DMS79 treated with DMSO at 0.1 percent for 48 hours (cell line): Measurements from ENCODE around the gene CEACAM1.
"Not testable (repeated sequence)": the region's sequence is repeated elsewhere in the genome, so short reads cannot be mapped to it uniquely, and the experiment has no call there.

Experiments used
- DNase-seq: peaks from one replicate; lab custom pipeline; 2025; lab: John Stamatoyannopoulos, UW

CEACAM1 gene

GRCh38 chr19:42512130-42512636 is 16.1 kb downstream of the CEACAM1 start:
- no peak for DNase-seq

DNA sequence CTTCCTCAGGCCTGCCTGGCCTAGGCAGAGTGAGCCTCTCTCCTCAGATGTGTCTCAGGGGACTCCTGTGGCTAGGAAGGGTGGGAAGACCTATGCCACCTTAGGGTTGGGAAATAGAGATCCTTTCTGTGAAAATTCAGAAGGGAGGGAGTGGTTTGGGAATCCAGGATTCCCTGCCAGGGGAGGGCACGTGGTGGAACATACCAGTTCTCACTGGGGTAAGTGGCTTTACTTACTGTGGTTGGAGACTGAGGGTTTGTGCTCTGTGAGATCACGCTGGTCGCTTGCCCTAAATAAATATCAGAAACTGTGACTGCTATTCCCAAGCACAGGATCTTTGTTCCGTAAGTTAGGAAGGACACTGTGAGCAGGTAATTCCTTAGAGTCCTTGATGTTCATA is 16.9 kb downstream of the CEACAM1 start:
- DNase-seq: no peak

DNA sequence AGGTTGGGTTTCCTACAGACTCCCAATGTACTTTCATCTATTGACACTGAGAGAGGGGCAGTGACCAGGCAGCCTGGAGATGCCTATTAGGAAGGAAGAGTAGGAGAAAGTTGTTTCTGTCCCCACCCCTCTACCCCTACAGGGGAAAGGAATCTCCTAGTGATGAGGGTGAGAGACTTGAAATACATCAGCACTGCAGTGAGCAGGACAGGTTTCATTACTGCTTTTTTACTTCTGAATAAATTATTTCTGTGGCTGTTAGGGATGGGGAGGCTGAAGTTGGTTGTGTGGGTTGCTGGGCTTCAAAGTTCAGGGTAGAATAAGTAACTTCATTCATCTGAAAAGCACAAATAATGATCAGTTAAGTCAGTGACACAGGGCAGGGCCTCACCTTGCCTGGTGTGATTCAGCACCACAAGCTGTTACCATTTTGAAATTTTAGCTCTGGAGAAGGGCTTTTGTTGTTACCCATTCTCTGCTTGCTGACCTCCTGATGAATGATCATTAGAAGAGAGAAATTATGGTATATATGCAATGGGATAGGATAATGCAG is 19.3 kb downstream of the CEACAM1 start:
- no peak for DNase-seq

- no peak for DNase-seq
Observed at GRCh38 chr19:42505066-42505465, 23.2 kb downstream of the CEACAM1 start.

DNA sequence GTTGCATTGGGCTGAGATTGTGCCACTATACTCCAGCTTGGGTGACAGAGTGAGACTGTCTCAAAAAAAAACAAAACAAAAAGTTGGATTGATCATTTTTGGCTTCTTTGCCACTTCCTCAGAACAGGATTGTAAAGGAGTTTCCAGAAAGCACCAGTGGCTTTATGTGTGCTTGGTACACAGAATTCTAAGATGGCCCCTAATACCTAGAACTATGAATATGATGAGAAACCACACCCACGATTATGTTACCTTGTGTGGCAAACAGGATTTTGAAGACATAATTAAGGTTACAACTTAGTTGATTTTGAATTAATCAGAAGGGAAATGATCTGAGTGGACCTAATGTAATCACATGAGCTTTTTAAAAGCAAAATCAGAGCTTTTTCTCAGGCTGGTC is 26.5 kb downstream of the CEACAM1 start:
- DNase-seq: no peak

GRCh38 chr19:42501243-42501642 is 27.0 kb downstream of the CEACAM1 start:
- DNase-seq: not testable (repeated sequence)

- no peak for DNase-seq
Observed at GRCh38 chr19:42498169-42498757, 30.0 kb downstream of the CEACAM1 start.

GRCh38 chr19:42497492-42498168 is 30.7 kb downstream of the CEACAM1 start:
- DNase-seq: no peak

- no peak for DNase-seq
Observed at GRCh38 chr19:42496460-42497133, 31.7 kb downstream of the CEACAM1 start.

- no peak for DNase-seq
Observed at GRCh38 chr19:42495663-42496062, 32.6 kb downstream of the CEACAM1 start.

- no peak for DNase-seq
Observed at GRCh38 chr19:42494321-42494720, 34.0 kb downstream of the CEACAM1 start.

GRCh38 chr19:42488783-42489521 is 39.3 kb downstream of the CEACAM1 start:
- no peak for DNase-seq

DNA sequence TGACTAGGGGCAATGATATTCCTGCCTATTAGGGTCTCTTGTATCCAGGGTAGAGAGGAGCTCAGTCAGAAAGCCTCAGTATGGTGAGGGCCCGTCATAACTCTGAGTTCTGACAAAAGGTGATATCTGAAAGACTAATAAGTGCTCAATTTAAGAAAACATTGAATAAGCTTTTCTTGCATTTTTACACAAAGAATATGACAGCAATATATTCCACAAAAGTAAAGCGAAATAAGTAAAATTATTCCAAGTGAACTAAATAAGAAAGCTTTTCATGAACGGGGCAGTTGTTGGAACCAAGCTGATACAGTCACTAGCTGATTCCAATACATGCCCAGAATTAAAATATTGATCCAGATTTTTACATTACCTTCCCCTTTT is 40.5 kb downstream of the CEACAM1 start:
- DNase-seq: no peak

DNA sequence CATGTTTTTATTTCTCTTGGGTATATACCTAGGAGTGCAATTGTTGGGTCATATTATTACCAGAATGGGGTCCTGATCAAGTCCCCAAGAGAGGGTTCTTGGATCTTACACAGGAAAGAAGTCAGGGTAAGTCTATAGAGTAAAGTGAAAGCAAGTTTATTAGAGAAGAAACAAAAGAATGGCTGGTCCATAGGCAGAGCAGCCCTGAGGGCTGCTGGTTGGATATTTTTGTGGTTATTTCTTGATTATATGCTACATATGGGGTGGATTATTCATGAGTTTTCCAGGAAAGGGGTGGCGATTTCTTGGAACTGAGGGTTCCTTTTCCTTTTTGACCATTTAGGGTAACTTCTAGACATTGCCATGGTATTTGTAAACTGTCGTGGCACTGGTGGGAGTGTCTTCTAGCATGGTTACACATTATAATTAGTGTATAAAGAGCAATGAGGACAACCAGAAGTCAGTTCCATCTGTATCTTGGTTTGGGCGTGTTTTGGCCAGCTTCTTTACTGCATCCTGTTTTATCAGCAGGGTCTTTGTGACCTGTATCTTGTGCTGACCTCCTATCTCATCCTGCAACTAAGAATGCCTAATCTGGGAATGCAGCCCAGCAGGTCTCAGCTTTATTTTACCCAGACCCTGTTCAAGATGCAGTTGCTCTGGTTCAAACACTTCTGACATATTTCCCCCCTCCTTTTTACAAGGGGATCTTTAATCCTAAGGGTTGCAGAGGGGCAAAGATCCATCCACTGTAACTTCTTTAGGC is 41.1 kb downstream of the CEACAM1 start:
- no peak for DNase-seq

- not testable (repeated sequence) for DNase-seq
Observed at GRCh38 chr19:42485036-42485435, 43.2 kb downstream of the CEACAM1 start.

- no peak for DNase-seq
Observed at GRCh38 chr19:42480335-42481095, 47.8 kb downstream of the CEACAM1 start.

- no peak for DNase-seq
Observed at GRCh38 chr19:42479736-42480135, 48.5 kb downstream of the CEACAM1 start.

DNA sequence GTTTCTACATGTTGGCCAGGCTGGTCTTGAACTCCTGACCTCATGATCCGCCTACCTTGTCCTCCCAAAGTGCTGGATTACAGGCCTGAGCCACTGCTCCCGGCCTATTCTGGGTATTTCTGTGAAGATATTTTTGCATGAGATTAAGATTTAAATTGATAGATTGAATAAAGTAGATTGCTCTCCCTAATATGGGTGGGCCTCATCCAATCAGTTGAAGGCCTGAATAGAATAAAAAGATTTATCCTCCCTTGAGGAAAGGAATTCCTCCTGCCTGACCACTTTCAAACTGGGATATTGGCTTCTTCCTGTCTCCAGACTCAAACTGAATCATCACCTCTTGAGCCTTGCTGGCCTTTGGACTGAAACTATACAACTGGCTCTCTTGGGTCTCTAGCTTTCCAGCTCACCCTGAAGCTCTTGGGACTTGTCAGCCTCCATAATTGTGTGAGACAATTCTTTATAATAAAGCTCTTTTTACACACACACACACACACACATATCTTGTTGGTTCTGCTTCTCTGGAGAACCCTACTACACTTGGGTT is 49.4 kb downstream of the CEACAM1 start:
- no peak for DNase-seq

DNA sequence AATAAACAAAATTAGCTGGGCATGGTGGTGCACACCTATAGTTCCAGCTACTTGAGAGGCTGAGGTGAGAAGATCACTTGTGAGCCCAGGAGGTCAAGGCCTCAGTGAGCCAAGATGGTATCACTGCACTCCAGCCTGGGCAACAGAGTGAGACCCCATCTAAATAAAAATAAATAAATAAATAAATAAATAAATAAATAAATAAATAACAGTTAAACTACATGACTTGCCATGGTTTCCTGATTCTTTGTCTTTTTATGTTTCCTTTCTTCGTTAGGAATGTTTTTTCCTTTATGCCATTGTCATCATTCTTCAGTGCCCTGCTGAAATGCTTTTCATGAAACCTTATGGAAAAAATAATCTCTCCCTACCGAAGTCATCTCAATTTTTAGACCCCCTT is 50.3 kb downstream of the CEACAM1 start:
- DNase-seq: no peak

DNA sequence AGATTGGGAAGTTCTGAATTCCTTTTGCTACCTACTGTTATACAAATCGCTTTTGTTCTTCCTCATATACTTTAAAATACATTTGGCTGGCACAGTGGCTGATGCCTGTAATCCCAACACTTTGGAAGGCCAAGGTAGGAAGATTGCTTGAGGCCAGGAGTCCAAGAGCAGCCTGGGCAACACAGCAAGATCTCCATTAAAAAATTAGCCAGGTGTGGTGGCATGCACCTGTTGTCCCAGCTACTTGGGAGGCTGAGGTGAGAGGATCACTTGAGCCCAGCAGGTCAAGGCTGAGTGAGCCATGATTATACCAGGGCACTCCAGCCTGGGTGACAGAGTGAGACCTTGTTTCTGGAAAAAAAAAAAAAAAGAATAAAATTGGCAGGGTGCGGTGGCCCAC is 51.2 kb downstream of the CEACAM1 start:
- no peak for DNase-seq
